ENCODE measurements around the gene TMC3.

Gene TMC3

GRCh38 chr15:81301815-81302399 lies 72.1 kb downstream of the TMC3 start:
- Histone ChIP-seq H3K4me1 (ENCODE audit: low read depth, poor library complexity, severe bottlenecking) (peaks cover 89% of the 10 kb centered on the region), H3K4me2 (peak overlapping the region; percentile 69), H3K79me2 (ENCODE audit: insufficient read depth, low read depth) (no peaks in the 10 kb centered on the region), H3K27me3 (ENCODE audit: insufficient read depth, low read depth) (no peaks in the 10 kb centered on the region), H3K36me3 (ENCODE audit: insufficient read depth) (no peaks in the 10 kb centered on the region), H3K27ac (peak overlapping the region; percentile 33; the same call in 1 of the 2 replicates), H4K20me1 (ENCODE audit: insufficient read depth) (no peaks in the 10 kb centered on the region), H2AFZ (ENCODE audit: low read depth) (no peak overlapping the region), H3K4me3 (IDR thresholded peaks at IDR 0.05; ENCODE audit: insufficient read depth, low read depth, low read length) (no peak overlapping the region), H3K9ac (no peak overlapping the region)
- TF ChIP-seq CTCF (conservative IDR thresholded peaks at IDR 0.05; ENCODE audit: low read depth, low read length), result no peak

- no peaks in the 10 kb centered on the region for H3K27me3 ChIP-seq (ENCODE audit: insufficient read depth, low read depth)
- peaks cover 93% of the 10 kb centered on the region for H3K4me1 ChIP-seq (ENCODE audit: low read depth, poor library complexity, severe bottlenecking)
- peak overlapping the region; percentile 69 for H3K4me2 ChIP-seq
Observed at GRCh38 chr15:81301385-81301784, 72.6 kb downstream of the TMC3 start.

GRCh38 chr15:81299630-81300273 lies 74.3 kb downstream of the TMC3 start:
- Histone ChIP-seq H3K27ac (no peak overlapping the region), H3K4me3 (IDR thresholded peaks at IDR 0.05; ENCODE audit: insufficient read depth, low read depth, low read length) (no peak overlapping the region), H3K36me3 (ENCODE audit: insufficient read depth) (no peaks in the 10 kb centered on the region), H3K79me2 (ENCODE audit: insufficient read depth, low read depth) (no peaks in the 10 kb centered on the region), H3K27me3 (ENCODE audit: insufficient read depth, low read depth) (no peaks in the 10 kb centered on the region), H3K9ac (no peak overlapping the region), H3K4me1 (ENCODE audit: low read depth, poor library complexity, severe bottlenecking) (peaks cover 98% of the 10 kb centered on the region), H3K4me2 (peak overlapping the region; percentile 5; the same call in 1 of the 2 replicates), H2AFZ (ENCODE audit: low read depth) (no peak overlapping the region), H4K20me1 (ENCODE audit: insufficient read depth) (no peaks in the 10 kb centered on the region)
- TF ChIP-seq CTCF (conservative IDR thresholded peaks at IDR 0.05; ENCODE audit: low read depth, low read length), result no peak

More at GRCh38 chr15:81301385-81301784, 72.6 kb downstream of the TMC3 start:
- Histone ChIP-seq H3K9ac (no peak overlapping the region), H3K79me2 (ENCODE audit: insufficient read depth, low read depth) (no peaks in the 10 kb centered on the region), H3K4me3 (IDR thresholded peaks at IDR 0.05; ENCODE audit: insufficient read depth, low read depth, low read length) (no peak overlapping the region), H2AFZ (ENCODE audit: low read depth) (no peak overlapping the region), H4K20me1 (ENCODE audit: insufficient read depth) (no peaks in the 10 kb centered on the region), H3K36me3 (ENCODE audit: insufficient read depth) (no peaks in the 10 kb centered on the region), H3K27ac (peak overlapping the region; percentile 33; the same call in 1 of the 2 replicates)
- no peak for TF ChIP-seq CTCF (conservative IDR thresholded peaks at IDR 0.05; ENCODE audit: low read depth, low read length)

- no peak overlapping the region for H3K9ac ChIP-seq
- H3K79me2 ChIP-seq (ENCODE audit: insufficient read depth, low read depth), result no peaks in the 10 kb centered on the region
- no peak for TF ChIP-seq CTCF (conservative IDR thresholded peaks at IDR 0.05; ENCODE audit: low read depth, low read length)
Observed at GRCh38 chr15:81299156-81299555, 74.9 kb downstream of the TMC3 start.

More at GRCh38 chr15:81299156-81299555, 74.9 kb downstream of the TMC3 start:
- H3K36me3 ChIP-seq (ENCODE audit: insufficient read depth), result no peaks in the 10 kb centered on the region
- peaks cover 98% of the 10 kb centered on the region for H3K4me1 ChIP-seq (ENCODE audit: low read depth, poor library complexity, severe bottlenecking)
- no peak overlapping the region for H2AFZ ChIP-seq (ENCODE audit: low read depth)
- H4K20me1 ChIP-seq (ENCODE audit: insufficient read depth), result no peaks in the 10 kb centered on the region
- no peaks in the 10 kb centered on the region for H3K27me3 ChIP-seq (ENCODE audit: insufficient read depth, low read depth)
- H3K27ac ChIP-seq, result no peak overlapping the region
- H3K4me2 ChIP-seq, result peak overlapping the region; percentile 57; the same call in 1 of the 2 replicates
- no peak overlapping the region for H3K4me3 ChIP-seq (IDR thresholded peaks at IDR 0.05; ENCODE audit: insufficient read depth, low read depth, low read length)

Measured in KMS-11 (cell line).